ENCODE results near the gene UTP14A.

UTP14A gene

GRCh38 chrX:129945131-129945530 lies 39.2 kb downstream of the UTP14A start:
- DNase-seq (ENCODE audit: low read depth): no peak

GRCh38 chrX:129953334-129953648 lies 47.3 kb downstream of the UTP14A start:
- DNase-seq (ENCODE audit: low read depth): no peak

GRCh38 chrX:129953881-129954280 lies 47.9 kb downstream of the UTP14A start:
- DNase-seq (ENCODE audit: low read depth): no peak

GRCh38 chrX:129954804-129955203 lies 48.8 kb downstream of the UTP14A start:
- DNase-seq (ENCODE audit: low read depth): no peak

DNA sequence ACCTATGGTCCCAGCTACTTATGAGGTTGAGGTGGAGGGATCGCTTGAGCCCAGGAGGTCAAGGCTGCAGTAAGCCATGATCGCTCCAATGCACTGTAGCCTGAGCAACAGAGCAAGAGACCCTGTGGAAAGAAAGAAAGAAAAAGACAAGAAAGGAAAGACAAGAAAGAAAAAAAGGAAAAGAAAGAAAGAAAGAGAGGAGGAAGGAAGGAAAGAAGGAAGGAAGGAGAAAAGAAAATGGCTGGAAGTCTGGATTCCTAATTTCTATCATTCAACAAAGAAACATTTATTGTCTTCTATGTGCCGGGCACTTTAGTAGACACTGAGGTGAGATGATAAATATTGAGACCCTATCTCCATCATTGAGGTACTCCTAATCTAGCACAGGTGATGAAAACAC lies 49.7 kb downstream of the UTP14A start:
- no peak for DNase-seq (ENCODE audit: low read depth)

GRCh38 chrX:129956145-129956544 lies 50.2 kb downstream of the UTP14A start:
- DNase-seq (ENCODE audit: low read depth): no peak

- no peak for DNase-seq (ENCODE audit: low read depth)
Measured at GRCh38 chrX:129956765-129957164, 50.8 kb downstream of the UTP14A start.

DNA sequence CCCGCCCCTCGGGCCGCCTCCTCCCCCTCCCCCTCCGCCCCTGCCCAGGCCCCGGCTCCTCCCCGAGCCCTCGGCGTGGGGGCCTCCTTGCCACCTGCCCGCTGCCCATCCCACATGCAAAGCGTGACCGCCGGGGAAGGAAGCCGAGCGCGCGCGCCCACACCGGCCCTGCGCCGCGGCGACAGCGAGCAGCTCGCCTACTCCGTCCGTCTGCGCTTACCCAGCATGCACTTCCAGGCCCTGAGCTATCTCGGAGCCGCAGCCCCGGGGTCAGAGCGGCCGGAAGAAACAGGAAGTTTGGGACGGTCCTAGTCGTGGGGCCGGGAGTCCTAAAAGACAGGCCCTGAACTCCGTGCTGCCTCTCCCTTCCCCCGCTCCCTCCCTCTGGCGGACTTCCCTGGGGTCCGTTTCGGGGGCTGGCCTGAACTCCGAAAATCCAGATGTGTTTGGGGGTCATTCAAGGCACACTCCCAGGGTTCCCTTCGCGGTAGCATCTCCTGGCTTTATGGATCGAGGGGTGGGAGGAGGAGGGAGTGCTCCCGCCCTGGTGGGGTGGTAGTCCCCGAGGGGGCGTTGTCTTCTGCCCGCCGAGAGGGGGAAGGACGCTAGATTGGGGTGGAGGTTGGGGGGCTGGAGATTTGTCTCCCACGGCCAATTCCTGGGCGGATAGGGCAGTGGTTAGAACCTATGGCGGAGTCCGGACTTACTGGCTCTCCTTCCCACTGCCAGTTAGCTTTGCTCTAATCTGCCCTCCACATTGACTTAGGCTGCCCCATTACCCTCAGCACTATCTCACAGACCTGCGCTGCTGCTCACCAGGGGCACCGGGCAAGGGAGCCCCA lies 51.5 kb downstream of the UTP14A start:
- DNase-seq (ENCODE audit: low read depth): no peak

DNA sequence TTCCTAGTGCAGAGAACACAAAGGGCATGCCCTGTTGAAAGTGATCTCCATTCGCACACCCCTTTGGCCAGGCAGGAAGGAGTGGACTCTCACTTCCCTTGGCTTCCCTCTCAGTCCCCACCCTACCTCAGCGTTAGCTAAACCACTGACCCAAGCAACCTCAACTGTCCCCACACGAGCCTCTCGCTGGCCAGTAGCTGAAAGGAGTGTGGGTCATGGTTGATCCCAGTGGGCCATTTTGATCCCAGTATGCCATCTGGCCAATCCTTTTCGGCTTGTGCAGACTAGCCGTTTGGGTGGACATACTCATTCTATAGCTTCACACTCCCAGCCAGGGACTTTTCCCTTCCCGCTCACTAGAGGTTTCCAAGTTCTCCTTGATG lies 52.1 kb downstream of the UTP14A start:
- no peak for DNase-seq (ENCODE audit: low read depth)

DNA sequence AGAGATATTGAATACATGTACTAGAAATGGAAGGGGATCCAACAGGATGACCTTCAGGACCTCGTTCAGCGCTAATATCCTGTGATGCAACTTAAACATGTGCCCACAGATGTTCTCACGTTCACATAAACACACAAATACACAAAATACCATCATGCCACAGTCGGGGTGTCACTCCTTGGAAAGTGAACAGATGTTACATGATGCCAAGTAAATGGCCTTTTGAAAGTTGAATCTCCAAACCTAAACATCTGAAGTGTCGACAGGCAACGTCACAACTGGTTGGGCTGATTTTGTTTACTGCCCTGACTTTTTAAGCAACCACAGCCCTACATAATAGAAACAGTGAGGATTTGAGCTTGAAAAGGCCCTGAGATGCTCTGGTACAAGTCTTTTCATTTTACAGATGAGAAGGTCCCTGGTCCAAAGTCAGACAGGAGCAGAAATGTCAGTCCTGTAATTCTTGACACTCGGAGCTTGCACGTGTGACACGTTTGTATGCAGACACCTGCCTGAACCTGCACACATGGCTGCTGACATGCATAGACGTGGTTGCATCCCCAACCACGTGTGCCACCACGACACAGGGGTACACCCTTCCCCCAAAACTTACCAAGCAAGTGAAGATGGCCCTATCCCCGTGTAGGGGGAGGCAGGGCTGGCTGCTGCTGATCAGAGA lies 53.0 kb downstream of the UTP14A start:
- DNase-seq (ENCODE audit: low read depth): no peak

GRCh38 chrX:129959493-129959832 lies 53.5 kb downstream of the UTP14A start:
- no peak for DNase-seq (ENCODE audit: low read depth)

DNA sequence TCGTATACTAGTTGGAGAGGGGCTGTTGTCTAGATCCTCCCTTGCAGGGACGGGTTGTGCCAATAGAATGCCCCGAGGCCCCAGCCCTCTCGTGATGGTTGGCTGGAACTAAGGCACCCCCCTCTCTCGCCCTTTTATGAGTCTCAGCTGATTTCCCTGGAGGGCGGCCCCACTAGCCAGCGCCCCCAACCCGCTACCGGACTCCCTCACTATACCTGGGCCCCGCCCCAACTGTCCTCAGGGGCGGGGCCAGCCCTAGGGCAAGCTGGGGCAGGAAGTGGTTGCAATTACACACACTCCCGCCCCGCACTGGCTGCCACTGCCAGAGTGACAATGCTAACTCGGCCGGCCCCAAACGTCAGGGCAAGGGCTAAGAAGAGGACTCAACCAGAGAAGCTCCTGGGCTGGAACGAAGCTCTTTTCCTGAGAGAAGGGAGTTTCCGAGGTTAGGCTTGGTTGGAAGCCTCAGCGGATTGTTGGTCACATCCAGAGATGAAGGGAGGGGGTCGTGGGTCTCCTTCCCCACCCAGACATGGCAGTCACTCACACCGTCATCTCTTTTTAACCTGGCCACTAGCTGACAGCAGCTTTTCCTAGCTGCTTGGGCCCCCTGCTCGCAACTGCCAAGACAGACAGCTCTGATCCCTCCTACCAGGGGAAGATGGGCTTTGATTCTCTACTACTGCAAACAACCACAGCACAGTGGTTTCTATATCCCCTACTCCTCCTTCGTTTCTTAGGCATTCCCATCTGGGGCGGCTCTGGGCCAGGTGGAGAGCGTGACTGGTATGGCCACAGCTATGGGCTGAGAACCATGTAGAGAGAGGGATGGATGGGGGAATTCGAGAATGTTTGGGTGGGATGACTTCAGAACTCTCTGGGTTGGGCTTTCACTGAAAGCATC lies 55.5 kb downstream of the UTP14A start:
- no peak for DNase-seq (ENCODE audit: low read depth)

- no peak for DNase-seq (ENCODE audit: low read depth)
Measured at GRCh38 chrX:129963729-129964128, 57.8 kb downstream of the UTP14A start.

- DNase-seq (ENCODE audit: low read depth): no peak
Measured at GRCh38 chrX:129965166-129965565, 59.2 kb downstream of the UTP14A start.

DNA sequence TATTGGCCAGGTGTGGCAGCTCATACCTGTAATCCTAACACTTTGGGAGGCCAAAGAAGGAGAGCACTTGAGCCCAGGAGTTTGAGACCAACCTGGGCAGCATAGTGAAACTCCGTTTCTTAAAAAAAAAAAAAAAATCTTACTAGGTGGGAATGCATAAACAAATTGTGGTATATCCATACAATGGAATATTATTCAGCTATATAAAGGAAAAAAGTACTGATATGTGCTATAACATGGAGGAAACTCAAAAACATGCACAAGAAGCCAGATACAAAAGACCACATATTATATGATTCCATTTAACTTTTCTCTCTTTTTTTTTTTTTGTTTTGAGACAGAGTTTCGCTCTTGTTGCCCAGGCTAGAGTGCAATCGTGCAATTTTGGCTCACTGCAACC lies 63.0 kb downstream of the UTP14A start:
- no peak for DNase-seq (ENCODE audit: low read depth)

- no peak for DNase-seq (ENCODE audit: low read depth)
Measured at GRCh38 chrX:129976441-129976840, 70.5 kb downstream of the UTP14A start.
